NCI-H510A (cell line): ENCODE data around the gene MED27.

Source experiments
- DNase-seq: peaks from one replicate; lab custom pipeline; 2025; lab: John Stamatoyannopoulos, UW

MED27 gene

DNA sequence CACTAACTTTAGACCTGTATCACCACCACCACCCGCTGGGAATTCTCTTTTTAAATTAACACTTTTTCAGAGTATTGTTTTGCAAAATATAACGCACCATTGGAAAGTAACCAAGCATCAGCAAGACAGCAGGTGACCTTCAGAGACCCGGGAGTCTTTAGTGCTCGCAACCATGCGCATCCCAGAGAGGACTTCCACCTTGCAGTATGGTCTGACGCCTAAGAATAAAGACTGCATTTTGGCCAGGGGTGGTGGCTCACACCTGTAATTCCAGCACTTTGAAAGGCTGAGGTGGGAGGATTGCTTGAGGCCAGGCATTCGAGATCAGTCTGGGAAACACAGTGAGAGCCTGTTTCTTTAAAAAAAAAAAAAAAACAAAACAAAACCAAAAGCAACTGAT lies 113.8 kb downstream of the MED27 start:
- DNase-seq = no peak

DNA sequence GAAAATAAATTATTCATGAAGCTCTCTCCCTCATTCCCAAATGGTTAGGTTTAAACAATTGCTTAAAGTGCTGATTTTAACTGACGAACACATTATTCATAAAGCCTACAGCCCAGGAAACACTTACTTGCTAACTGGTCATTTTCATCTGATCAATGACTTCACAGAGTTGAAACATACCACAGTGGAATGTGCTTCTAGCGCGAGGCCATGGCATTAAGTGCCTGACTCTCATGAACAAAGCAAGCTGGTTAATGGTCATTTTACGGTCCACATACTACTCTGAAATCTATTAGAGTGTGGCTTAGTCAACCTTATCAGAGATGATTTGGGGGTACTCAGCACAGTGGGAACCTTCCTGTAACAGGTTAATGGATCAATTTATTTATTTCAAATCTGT lies 114.6 kb downstream of the MED27 start:
- DNase-seq = no peak

DNA sequence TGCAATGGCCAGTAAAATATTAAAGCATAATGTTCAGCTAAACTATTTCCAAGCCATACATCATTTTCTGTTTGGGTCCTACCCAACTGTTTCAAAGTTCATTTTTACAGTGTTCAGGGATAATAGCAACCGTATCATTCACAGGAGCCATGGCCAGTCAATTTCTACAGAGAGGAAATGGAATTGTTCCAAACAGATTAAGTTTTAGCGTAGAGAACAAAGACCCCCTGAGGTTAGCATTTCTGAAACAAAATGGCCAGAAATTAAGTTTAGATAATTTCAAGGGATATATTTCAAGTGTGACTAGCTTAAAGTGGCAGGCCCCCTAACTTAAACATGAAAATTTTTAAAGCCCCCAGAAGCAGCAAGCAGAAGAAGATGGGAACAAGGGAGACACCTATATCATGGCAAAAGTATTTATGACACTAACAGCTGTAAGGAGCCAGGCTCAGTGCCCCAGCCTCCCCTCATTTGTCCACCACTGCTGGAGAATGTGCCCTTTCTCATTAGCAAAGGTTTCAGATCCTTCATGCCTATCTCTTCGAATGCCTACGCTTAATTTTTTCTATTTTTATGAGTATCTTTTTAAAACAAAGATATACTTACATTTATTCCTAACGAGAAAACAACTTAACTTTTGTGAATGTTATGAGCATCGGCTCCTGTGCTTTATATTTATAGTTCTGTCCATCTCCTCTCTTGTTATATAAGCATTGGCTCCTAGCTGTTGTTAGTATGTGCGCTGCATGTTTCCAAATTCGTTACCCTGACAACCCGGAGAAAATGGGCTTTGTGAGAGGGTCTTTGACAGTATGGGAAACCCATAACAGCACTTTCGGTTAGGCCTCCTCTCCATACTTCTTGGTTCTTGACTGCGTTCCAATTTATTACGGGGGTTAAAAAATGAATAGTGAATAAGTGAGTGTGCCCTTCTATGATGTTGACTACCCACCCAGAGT lies 116.3 kb downstream of the MED27 start:
- no peak for DNase-seq

DNA sequence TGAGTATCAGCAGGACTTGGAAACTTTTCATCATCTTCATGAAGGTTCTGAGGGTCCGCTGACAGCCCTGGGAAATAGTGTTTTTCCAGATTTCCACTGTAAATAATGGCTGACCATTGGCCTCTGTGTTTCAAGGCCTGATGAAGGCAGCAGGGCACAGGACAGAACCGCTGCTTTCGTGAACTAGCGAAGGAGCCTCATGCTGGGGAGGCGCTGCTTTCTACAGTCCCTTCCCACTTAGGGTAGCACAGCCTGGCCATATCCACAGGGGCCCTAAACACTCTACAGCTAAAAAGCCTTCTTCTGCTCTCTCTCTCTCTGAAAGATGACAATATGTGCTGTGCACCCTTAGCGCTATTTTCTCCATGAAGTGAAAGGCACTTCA lies 118.2 kb downstream of the MED27 start:
- DNase-seq = no peak

DNA sequence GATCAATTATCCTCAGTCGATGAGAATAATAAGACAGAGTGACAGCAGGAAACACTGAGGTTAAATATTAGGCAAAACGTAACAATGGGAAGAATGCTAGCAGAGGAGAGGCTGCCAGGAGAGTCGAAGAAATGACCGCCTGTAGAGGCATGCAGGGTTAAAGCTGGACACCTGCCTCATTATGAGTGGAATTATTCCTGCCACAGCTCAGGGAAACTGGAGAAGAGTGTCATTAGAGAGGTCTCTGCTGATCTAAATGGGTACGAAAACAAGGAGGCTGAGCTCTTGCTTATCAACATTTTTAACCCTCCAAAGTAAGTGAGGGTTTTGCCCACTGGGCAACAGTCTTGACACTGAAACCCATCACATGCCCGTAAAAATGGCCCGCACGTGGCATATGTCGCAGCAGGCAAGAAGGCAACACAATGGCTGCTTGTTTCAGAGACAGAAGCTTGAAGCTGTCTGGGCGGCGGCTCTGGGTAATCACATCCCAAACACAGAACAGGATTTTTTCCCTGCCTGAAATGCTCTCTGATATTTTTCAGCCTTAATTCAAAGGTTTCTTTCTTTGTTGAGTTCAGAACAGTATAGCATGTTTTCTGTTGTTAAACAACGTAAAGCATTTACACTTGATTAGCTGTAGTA lies 118.7 kb downstream of the MED27 start:
- DNase-seq = no peak

DNA sequence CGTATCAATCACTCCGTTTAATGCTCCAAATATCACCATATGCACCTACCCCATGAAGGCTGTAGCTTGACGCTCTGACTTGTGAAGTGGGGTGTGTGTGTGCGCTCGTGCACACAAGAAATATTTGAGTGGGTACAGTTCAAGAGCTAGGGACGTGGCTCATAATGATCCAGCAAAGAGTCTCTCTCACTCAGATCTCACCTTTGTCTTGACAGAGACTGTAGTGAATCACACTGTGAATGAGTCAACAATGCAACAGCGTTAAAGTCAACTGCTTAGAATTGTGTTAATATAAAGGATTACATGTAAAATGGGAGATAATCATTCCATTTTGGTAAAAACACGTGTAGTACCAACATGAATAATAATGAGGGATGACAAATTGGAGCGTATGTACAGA lies 119.4 kb downstream of the MED27 start:
- DNase-seq = no peak

DNA sequence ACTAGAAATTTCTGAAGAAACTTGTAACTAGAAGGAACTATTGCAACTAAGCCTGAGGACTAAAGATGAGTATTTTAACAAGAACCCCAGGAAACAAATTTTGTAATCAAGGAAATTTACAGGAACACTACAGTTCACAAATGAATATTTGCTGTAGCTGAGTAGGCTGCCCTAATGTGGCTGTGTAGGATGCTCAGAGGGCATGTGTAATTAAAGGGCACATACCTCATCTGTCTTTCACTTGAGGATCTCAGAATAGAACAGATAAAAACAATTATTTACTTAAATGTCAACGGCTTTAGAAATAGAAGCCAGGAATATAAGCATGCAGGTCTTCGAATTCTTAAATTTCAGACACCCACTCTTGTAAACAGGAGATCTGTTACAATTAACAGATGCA lies 119.8 kb downstream of the MED27 start:
- no peak for DNase-seq

DNA sequence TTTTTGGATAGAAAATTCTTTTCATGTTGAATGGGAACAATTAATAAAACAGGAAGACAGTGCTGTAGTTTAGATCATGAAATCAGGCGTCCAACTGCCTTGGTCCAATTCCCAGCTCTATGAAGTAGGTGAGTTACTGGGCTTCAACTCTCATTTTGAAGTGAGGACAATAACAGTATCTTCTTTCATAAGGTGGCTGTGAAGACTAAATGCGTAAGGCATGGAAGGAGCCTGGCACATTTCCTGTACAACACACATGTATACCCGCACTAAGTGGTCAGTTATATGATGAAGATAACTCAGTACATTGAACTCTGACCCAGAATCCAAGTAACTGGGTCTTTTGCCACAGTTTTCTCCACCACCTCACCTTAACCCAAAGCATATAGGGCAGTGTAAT lies 120.6 kb downstream of the MED27 start:
- DNase-seq = no peak

DNA sequence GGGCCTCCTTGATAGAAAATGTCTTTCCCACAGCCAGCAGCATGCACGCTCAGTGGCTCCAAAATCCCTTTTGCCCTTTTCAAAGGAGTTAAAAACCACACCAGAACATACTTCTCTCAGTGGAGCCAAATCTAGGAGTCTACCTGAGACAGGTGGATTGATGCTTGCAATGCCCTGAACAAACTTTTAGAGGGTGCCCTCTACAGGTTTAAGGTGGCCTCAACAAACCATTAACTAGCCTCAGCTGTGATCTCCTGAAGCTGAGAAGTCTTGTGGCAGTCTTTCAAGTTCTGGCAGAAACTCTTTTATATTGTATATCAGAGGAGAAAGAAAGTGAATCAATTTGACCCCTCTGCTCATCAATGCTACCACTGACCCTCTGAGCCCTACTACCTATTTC lies 125.4 kb downstream of the MED27 start:
- DNase-seq = no peak

DNA sequence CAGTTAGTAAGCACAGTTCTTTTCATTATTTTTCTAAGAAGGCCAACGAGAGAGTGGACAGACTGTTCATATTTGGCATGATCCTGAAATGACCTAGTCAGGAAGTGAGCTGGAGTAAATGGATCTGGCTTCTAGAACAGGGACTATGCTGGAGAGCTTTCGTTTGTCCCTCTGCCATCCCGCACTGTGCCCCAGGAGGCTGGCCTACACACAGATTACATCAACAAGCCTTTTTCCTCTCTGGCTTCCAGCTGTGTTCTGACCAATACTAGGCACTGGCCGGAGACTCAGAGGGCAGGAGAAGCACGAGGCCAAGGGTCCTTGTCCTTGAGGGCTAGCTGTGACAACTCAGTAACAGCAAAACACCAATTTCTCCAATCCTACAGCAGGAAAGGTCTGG lies 127.8 kb downstream of the MED27 start:
- no peak for DNase-seq

DNA sequence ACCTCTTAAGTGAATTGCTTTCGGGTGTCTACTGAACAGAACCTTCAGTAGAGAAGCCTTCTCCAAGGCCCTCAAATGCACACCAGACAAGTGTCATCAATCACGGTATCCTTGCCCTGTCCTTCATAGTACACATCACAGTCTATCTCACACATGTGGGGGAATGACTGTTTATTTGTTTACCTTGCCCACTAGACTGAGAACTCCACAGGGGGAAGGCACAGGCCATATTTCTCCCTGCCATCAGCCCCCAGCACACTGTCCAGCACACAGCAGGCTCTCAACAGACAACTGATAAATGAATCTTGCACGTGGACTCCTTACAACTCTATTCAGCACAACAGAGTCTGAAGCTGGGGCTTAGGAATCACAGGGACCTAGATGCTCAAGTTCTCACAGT lies 128.5 kb downstream of the MED27 start:
- DNase-seq = no peak

DNA sequence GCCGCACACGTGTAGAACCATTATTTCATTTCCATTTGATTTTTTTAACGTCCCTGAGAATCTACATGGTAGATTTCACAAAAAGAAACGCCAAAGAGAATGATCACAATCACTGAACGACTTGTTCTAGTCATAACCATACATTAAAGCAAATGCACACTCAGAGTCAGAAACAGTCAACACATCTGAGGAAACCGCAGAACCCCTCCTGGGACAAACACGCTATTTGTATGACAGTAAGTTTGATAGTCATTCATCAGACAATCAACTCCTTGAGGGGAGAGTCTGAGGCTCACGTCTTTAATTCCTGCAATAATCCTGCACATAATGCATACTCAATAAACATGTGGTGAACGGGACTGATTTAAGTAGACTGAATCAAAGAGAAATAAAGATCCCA lies 129.2 kb downstream of the MED27 start:
- no peak for DNase-seq

DNA sequence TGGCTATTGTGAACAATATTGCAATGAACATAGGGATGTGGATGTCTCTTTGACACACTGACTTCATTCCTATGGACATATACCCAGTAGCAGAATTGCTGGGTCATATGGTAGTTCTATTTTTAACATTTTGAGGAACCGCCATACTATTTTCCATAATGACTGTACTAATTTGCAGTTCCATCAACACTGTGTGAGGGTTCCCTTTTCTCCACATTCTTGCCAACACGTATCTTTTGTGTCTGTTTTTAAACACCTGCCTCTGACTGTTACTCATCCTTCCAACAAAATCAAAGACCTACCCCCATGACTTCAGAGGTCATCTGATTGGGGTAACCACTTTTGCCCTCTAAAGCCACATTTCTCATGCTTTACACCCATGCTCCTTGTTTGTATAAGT lies 133.5 kb downstream of the MED27 start:
- no peak for DNase-seq

DNA sequence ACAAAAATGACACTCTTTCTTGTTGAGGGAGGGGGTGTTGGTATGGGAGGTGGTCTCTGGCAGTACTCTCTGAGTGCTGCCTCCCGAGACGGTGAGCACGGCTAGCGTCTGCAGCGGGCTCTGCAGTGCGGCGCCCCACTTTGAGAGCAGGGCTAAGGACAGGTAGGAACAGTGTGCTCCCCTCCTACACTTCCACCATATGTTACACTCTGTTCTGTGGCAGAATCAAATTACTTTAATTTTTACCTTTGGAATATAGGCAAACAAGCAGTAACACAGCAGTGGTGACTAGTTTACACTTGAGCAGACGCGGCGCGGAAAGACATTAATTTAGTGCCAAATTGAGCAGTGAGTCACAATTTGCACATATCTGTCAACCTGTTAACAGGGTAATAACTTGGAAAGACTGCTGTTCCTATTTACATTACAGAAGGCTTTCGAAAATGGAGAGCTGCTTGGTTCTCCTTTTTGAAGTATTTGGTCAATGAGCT lies 136.3 kb downstream of the MED27 start:
- DNase-seq = no peak

DNA sequence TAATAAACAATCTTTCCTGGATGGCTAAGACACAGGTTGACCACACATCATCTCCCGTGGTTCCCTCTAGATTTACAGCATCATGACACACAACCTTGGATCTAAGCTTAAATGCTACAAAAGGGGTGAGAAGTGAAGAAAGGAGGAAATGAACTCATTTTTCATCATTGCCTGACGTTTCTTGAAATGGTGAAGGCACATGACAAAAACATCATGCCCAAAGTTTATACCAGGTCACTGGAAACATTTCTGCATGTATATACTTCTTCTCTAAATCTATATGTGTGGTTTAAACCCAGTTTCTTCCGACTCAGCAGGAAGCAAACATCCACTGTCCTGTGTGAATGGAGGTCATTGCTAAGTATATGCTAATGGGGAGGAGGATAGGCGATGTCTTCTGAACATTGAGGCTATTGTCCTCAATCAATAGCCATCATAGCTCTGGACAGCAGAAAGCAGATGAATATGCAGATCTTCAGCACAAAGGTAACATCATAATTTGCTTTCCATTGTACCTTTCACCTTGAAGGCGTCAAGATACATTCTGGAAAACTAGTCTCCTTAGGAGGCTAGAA lies 137.4 kb downstream of the MED27 start:
- no peak for DNase-seq

DNA sequence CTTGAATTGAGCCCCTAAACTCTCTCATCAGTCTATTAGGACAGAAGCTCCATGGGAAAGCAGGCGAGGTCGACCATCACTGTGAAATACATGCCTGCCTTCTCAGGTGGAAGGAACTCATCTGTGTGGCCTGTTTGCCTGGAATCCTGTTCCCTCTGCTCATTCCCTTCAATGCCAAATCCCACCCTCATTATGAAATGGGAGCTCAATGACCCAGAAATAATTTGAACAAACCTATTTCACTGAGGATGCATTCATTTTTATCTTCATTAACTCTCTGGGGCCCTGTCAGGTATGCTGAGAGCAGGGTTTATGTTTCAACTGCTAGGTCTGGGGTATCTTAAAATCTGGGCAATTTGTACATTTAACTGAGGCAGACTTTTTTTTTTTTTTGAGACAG lies 142.2 kb downstream of the MED27 start:
- no peak for DNase-seq

DNA sequence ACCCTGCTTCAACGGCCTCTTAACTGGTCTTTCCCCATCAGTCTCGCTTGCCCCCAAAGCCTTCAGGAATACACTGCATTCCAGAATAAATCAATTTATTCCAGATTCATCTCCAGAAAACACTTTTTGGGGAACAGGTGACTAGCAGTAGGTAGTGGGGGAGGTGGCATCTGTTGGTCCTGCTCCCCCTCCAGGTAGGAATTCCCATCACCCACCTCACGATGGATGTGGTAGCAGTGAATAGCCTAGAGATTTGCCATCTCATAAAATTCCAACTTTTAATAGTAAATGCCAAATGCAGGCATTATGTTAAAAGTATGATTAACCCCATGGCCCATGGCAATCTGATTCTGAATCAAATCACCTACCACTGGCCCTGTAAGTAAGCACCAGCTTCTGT lies 142.7 kb downstream of the MED27 start:
- DNase-seq = no peak

DNA sequence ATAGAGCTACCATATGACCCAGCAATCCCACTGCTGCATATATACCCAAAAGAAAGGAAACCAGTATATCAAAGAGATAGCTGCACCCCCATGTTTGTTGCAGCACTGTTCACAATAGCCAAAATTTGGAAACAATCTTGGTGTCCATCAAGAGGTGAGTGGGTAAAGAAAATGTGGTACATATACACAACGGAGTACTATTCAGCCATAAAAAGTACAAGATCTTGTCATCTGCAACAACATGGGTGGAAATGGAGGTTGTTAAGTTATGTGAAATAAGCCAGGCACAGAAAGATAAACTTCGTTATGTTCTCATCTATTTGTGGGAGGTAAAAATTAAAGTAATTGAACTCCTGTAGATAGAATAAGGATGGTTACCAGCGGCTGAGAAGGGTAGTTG lies 145.0 kb downstream of the MED27 start:
- no peak for DNase-seq

DNA sequence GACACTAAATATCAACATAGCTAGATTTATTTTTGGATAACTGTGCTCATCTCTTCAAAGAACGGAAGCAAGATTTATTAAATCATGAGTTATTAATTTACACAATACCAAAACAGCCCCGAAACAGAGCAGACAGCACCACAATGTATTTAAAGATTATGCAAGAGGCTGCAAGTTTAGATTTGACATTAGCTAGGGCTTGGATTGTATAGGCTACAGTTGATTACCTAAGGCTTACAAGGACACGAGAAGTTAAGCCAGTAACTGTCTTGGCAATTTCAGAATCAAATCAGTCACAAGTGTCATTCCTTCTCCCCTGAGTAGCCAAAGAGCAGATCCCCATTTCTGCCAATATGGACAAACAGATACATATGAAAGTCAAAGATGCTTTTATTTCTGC lies 152.6 kb downstream of the MED27 start:
- no peak for DNase-seq

DNA sequence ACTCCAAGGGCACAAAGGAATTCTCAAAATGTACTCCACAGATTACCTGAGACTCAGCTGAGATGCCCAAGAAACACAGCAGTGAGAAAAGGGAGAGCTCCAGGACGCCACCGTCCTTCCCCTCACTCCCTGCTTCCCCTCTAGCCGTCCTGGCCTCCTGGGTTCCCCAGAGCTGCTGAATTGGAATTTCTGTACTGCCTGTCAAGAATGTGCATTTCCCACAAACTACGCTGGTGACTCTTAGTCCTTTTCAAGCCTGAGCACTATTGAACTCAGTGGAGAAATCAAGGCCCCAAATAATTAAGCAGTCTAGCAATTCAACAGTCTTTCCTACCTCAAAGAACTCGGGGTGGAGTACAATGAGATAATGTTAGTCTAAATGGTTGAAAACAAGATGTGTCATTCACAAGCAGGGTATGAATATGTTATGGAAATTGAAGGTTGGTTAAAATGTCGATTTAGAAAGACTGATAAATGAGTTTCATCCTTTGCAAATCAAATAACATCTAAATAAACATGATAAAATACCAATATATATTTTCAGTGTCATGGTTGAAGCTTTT lies 153.2 kb downstream of the MED27 start:
- no peak for DNase-seq

DNA sequence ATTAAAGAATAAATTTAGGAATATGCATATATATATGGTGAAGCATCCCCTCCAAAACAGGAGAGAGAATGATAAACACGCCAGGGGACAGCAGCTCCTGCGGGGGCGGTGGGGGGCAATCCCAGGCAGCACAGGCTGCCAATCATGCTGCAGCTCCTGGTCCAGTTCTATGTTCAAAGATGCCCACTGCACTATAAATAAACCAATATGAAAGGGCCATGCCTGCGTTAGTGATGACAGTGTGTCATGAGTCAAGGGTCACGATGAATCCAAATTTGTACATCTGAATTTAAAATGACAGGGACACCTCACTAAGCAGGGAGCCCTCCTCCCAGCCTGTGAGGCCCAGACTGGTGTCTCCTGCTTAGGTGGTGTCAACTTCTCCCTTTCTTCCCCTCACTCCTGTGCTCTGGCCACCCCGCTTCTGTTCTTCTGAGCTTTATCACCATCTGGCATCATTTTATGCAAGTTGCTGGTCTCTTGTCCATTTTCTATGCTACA lies 153.9 kb downstream of the MED27 start:
- DNase-seq = no peak

DNA sequence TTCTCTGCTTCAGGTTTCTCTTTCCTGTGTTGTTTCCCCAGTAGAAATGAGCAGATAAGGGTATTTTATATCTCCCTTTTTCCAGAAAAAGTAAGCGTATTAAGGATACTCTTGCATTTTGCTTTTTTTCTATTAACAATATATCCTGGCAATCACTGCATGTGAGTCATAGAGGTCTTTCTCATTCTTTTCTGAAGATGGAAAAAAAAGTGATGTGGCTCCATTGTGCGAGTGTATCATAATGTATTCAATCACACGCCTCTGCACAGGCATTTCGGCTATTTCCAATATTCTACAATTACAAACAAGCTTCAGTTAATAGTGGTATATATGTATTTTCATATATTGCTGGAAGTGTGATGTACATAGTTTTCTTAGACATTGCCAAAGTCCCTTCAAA lies 155.9 kb downstream of the MED27 start:
- DNase-seq = no peak
